Hematopoietic multipotent progenitor cell (in vitro differentiated cells): Measurements from ENCODE around the gene PDLIM5. TPM values are rescaled to one million over a fixed set of nuclear protein-coding genes. Genes with fewer than 3 reads are reported as not detected.

Experiments
- DNase-seq, 3 donors: peaks; one replicate each; pipeline ENCODE4 v3.0.0-alpha.2; 2011 to 2015; ENCODE audit warnings: low read depth in 2 of 3, low spot score in 2 of 3
- total RNA-seq: library from RNA; depleted of rRNA; stranded (reverse); fragments of >200 nt; gene quantifications from one replicate; pipeline ENCODE4 v1.2.3, GENCODE V29; 2012

PDLIM5 gene
- total RNA-seq, 1 donor, result 43.6 TPM

- DNase-seq, result no peak
These were observed 225.2 kb downstream of the PDLIM5 start for GRCh38 chr4:94676970-94677369.

GRCh38 chr4:94678896-94679295 is 227.2 kb downstream of the PDLIM5 start:
- no peak for DNase-seq

- no peak for DNase-seq
These were observed 228.6 kb downstream of the PDLIM5 start for GRCh38 chr4:94680176-94680862.

- DNase-seq, result no peak
These were observed 234.3 kb downstream of the PDLIM5 start for GRCh38 chr4:94686086-94686485.

- no peak for DNase-seq
These were observed 237.6 kb downstream of the PDLIM5 start for GRCh38 chr4:94689155-94689860.

- no peak for DNase-seq
These were observed 239.1 kb downstream of the PDLIM5 start for GRCh38 chr4:94690851-94691254.

GRCh38 chr4:94691552-94691951 is 239.8 kb downstream of the PDLIM5 start:
- DNase-seq, result no peak

GRCh38 chr4:94695384-94695783 is 243.6 kb downstream of the PDLIM5 start:
- DNase-seq, result no peak

GRCh38 chr4:94698187-94698586 is 246.4 kb downstream of the PDLIM5 start:
- no peak for DNase-seq

- DNase-seq, result no peak
These were observed 248.6 kb downstream of the PDLIM5 start for GRCh38 chr4:94700298-94700697.

GRCh38 chr4:94701631-94702300 is 250.0 kb downstream of the PDLIM5 start:
- no peak for DNase-seq

GRCh38 chr4:94711635-94712034 is 259.9 kb downstream of the PDLIM5 start:
- no peak for DNase-seq

GRCh38 chr4:94714365-94715160 is 262.8 kb downstream of the PDLIM5 start:
- DNase-seq, result no peak

- no peak for DNase-seq
These were observed 264.0 kb downstream of the PDLIM5 start for GRCh38 chr4:94715726-94716125.

Other genes with a start within 250 kb of the PDLIM5 start
- gene SMARCAD1, start 244.1 kb upstream of the PDLIM5 start, total RNA-seq, result 14.0 TPM
- 7.3 TPM for gene HPGDS, start 109.1 kb upstream of the PDLIM5 start, total RNA-seq